ENCODE measurements around the gene SPATA46. TPM values are rescaled to one million over a fixed set of nuclear protein-coding genes. Genes with fewer than 3 reads are reported as not detected.

SPATA46 gene
- total and polyA plus RNA-seq, 9 of the 15 experiments (the other 6 are each of a cell fraction or from before 2014, with no cell fraction given) = 0.04 to 0.11 TPM; not detected in 7

- TF ChIP-seq BHLHE40 (IDR thresholded peaks at IDR 0.05; ENCODE audit: low read length) (peak; percentile 29; the same call in 1 of the 2 replicates), HDAC2 (IDR thresholded peaks at IDR 0.05) (peak; percentile 48; the same call in 1 of the 2 replicates), SMAD4 (CRISPR knock-in tag; conservative IDR thresholded peaks at IDR 0.05) (no peak; the same call in 1 of the 2 replicates), MXI1 (IDR thresholded peaks at IDR 0.05; ENCODE audit: low read depth, low read length) (no peak), ESRRA (IDR thresholded peaks at IDR 0.05; ENCODE audit: borderline replicate concordance, low read depth) (peak; percentile 74; the same call in 1 of the 2 replicates), ETV5 (CRISPR knock-in tag; IDR thresholded peaks at IDR 0.05; ENCODE audit: low read depth) (peak; percentile 57), GATA2 (CRISPR knock-in tag; IDR thresholded peaks at IDR 0.05) (peak; percentile 67), WHSC1 (IDR thresholded peaks at IDR 0.05; ENCODE audit: low read length) (no peak), BRD9 (IDR thresholded peaks at IDR 0.05; ENCODE audit: low read depth, partially characterized antibody) (no peak), EP300 (IDR thresholded peaks at IDR 0.05; ENCODE audit: low read length) (peak; percentile 71), CBX8 (IDR thresholded peaks at IDR 0.05; ENCODE audit: borderline replicate concordance, extremely low read depth, low read depth, low read length, poor library complexity, severe bottlenecking) (no peak), TCF3 (CRISPR knock-in tag; IDR thresholded peaks at IDR 0.05) (peak; percentile 50; the same call in 1 of the 2 replicates), MEIS2 (IDR thresholded peaks at IDR 0.05; ENCODE audit: partially characterized antibody) (peak; percentile 78), CGGBP1 (CRISPR knock-in tag; IDR thresholded peaks at IDR 0.05) (no peak), FOXK2 (conservative IDR thresholded peaks at IDR 0.05 in 1 of 2, IDR thresholded peaks at IDR 0.05 in 1 of 2; ENCODE audit: low read depth in 2 of 2) (peak; percentile 76 to 83), ZEB2 (IDR thresholded peaks at IDR 0.05) (peak; percentile 51; the same call in 1 of the 2 replicates), POU5F1 (IDR thresholded peaks at IDR 0.05; ENCODE audit: borderline replicate concordance, low read depth, low read length, partially characterized antibody) (no peak), RCOR1 (IDR thresholded peaks at IDR 0.05; ENCODE audit: borderline replicate concordance in 1 of 2, low read depth in 2 of 2, low read length in 2 of 2) (peak in 1 of 2 experiments; percentile 95; a peak in 2 of 4 replicates), CBX1 (IDR thresholded peaks at IDR 0.05; ENCODE audit: low read depth) (no peak), RAD51 (IDR thresholded peaks at IDR 0.05; ENCODE audit: borderline replicate concordance, low read depth) (no peak), ZFPM2 (CRISPR knock-in tag; IDR thresholded peaks at IDR 0.05) (no peak), SRSF3 (IDR thresholded peaks at IDR 0.05; ENCODE audit: insufficient read depth, low read length) (no peak), ARHGAP35 (IDR thresholded peaks at IDR 0.05; ENCODE audit: partially characterized antibody) (no peak), CEBPG (CRISPR knock-in tag; IDR thresholded peaks at IDR 0.05) (no peak), CEBPG (tag; conservative IDR thresholded peaks at IDR 0.05 in 1 of 2, IDR thresholded peaks at IDR 0.05 in 1 of 2) (no peak)
- TF ChIP-seq, protein P1, sequence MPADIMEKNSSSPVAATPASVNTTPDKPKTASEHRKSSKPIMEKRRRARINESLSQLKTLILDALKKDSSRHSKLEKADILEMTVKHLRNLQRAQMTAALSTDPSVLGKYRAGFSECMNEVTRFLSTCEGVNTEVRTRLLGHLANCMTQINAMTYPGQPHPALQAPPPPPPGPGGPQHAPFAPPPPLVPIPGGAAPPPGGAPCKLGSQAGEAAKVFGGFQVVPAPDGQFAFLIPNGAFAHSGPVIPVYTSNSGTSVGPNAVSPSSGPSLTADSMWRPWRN (IDR thresholded peaks at IDR 0.05; ENCODE audit: low read depth) = peak; percentile 91
- TF ChIP-seq, protein P2, sequence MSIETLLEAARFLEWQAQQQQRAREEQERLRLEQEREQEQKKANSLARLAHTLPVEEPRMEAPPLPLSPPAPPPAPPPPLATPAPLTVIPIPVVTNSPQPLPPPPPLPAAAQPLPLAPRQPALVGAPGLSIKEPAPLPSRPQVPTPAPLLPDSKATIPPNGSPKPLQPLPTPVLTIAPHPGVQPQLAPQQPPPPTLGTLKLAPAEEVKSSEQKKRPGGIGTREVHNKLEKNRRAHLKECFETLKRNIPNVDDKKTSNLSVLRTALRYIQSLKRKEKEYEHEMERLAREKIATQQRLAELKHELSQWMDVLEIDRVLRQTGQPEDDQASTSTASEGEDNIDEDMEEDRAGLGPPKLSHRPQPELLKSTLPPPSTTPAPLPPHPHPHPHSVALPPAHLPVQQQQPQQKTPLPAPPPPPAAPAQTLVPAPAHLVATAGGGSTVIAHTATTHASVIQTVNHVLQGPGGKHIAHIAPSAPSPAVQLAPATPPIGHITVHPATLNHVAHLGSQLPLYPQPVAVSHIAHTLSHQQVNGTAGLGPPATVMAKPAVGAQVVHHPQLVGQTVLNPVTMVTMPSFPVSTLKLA (conservative IDR thresholded peaks at IDR 0.05) = peak; percentile 25 to 53; a peak in 2 of 4 replicates
These were observed 44.9 kb upstream of the SPATA46 start (continued) for GRCh38 chr1:162421258-162422164.
